Adrenal gland (tissue), 12 donors: ENCODE results near the gene TPM1. TPM values are rescaled to one million over a fixed set of nuclear protein-coding genes. Genes with fewer than 3 reads are reported as not detected.

Source experiments
- DNase-seq, 7 donors: peaks; one replicate each; pipeline ENCODE4 v3.0.0-alpha.2; 2019 to 2020
- H3K27ac ChIP-seq, 5 donors: fragments of 200-600 bp; sonication (generic) in 4 of 5; 1 replicate in 3 of 5; 2 replicates in 2 of 5; pipeline versions ENCODE4 v1.5.1 to v1.8.0; 2016 to 2020; ENCODE audit warnings: mild to moderate bottlenecking in 1 of 5
- H3K27me3 ChIP-seq: fragments of 200-600 bp; 2 replicates; pipeline ENCODE4 v1.8.0; 2021
- H3K36me3 ChIP-seq, 2 donors: fragments of 200-600 bp; replicated peaks in 1 of 2; 1 replicate in 1 of 2; 2 replicates in 1 of 2; pipeline versions ENCODE4 v1.5.1 to v1.8.0; 2018 to 2022
- H3K4me1 ChIP-seq, 2 donors: fragments of 200-600 bp; replicated peaks in 1 of 2; 1 replicate in 1 of 2; 2 replicates in 1 of 2; pipeline versions ENCODE4 v1.5.1 to v1.8.0; 2018 to 2021
- H3K4me3 ChIP-seq, 4 donors: fragments of 200-600 bp; sonication (generic) in 3 of 4; one replicate each; pipeline ENCODE4 v1.5.1; 2016 to 2018
- H3K9me3 ChIP-seq, 3 donors: fragments of 200-600 bp; sonication (generic) in 1 of 3; replicated peaks in 1 of 3; 1 replicate in 2 of 3; 2 replicates in 1 of 3; pipeline versions ENCODE4 v1.5.1 to v1.8.0; 2016 to 2021
- POLR2A ChIP-seq, 2 donors: fragments of 450-650 bp; IDR thresholded peaks; one replicate each; pipeline ENCODE4 v1.6.1; 2017; ENCODE audit warnings: antibody characterized with exemption in 2 of 2, mild to moderate bottlenecking in 2 of 2, moderate library complexity in 1 of 2
- WGBS, 4 donors: extraction: QIAGEN DNeasy Blood & Tissue Kit in 2 of 4; methylation state at CpG; one replicate each; pipeline versions ENCODE4 v1.1.5 to v1.1.7; 2013 to 2017; 5-methylcytosine and 5-hydroxymethylcytosine counted together
- intact Hi-C, 2 donors: fragments of 100-400 bp; cut with DNase I; formaldehyde crosslinking; loops; one replicate each; pipeline versions ENCODE4 v1.14.1 to v1.15.0; 2022 to 2023
- polyA plus RNA-seq, 3 donors: library from polyadenylated mRNA; stranded (reverse); fragments of 200-250 nt in 2 of 3; fragments of 350-450 nt in 1 of 3; fragmentation: Illumina TruSeq in 1 of 3; extraction: RNeasy Lipid Tissue Mini Kit (QIAGEN cat#74804) in 1 of 3; gene quantifications; one replicate each; pipeline ENCODE4 v1.2.3, GENCODE V29; 2013 to 2014
- total RNA-seq, 9 donors: library from RNA; depleted of rRNA in 4 of 9; stranded (reverse); fragments of >200 nt in 4 of 9; fragments of 120-200 nt in 1 of 9; fragmentation: NEBNext Ultra II Directional in 1 of 9; extraction: Animal tissue kit (Norgen Biotek cat#: 25700) in 1 of 9; gene quantifications; one replicate each; pipeline versions ENCODE4 v1.1.0 to v1.2.4, GENCODE V29; 2013 to 2023
- TF ChIP-seq, protein P1 (sequence below), 6 experiments: fragments of 450-650 bp in 4 of 6; fragments of 200-600 bp in 2 of 6; sonication (generic) in 1 of 6; IDR thresholded peaks; 1 replicate in 5 of 6; 2 replicates in 1 of 6; pipeline versions ENCODE4 v1.5.1 to v1.8.0; 2016 to 2021; ENCODE audit warnings: antibody characterized with exemption in 6 of 6, mild to moderate bottlenecking in 2 of 6, moderate library complexity in 1 of 6
- donor health status: healthy with polysubstance abuse.
- donor health status: Bipolar disorder and iron deficiency.
- donor health status: DM: yes; HTN: yes; CAD: no.
- donor health status: DM: no; HTN: no; CAD: no.
- donor health status: DM: no; HTN: no; CAD: no.
- donor health status: DM: yes; HTN: yes; CAD: no.

The TPM1 gene
- total and polyA plus RNA-seq, 12 donors, result 81.8 to 246 (median 167) TPM

DNA sequence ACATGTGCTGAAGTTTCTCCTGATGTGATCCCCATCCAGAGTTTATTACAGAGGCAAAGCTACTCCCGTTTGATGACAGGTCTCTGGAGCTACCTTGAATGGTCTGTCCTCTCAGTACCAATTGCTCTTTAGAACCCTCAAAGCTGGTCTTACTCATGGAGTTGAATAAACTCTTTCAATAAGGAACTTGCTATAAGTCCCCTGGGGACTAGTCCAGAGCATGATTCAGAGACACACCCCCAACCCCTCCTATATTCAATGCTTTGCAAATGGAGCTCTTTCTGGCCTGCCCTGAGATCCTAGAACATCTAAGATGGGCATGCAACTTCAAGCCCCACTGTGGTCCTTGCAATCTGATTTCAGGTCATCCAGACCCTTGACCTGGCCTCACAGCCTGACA, 23.9 kb upstream of the TPM1 start:
- no peak for DNase-seq
- H3K36me3 ChIP-seq, result no peaks in the 10 kb centered on the region
- H3K4me1 ChIP-seq, result peaks cover 4 to 10% of the 10 kb centered on the region in 2 donors
- 87 to 100% (median 96%) methylated on average over 1 of the region's 1 CpG for WGBS, 4 donors
- H3K4me3 ChIP-seq, result no peak overlapping the region
- TF ChIP-seq, protein P1, sequence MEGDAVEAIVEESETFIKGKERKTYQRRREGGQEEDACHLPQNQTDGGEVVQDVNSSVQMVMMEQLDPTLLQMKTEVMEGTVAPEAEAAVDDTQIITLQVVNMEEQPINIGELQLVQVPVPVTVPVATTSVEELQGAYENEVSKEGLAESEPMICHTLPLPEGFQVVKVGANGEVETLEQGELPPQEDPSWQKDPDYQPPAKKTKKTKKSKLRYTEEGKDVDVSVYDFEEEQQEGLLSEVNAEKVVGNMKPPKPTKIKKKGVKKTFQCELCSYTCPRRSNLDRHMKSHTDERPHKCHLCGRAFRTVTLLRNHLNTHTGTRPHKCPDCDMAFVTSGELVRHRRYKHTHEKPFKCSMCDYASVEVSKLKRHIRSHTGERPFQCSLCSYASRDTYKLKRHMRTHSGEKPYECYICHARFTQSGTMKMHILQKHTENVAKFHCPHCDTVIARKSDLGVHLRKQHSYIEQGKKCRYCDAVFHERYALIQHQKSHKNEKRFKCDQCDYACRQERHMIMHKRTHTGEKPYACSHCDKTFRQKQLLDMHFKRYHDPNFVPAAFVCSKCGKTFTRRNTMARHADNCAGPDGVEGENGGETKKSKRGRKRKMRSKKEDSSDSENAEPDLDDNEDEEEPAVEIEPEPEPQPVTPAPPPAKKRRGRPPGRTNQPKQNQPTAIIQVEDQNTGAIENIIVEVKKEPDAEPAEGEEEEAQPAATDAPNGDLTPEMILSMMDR (IDR thresholded peaks at IDR 0.05), result no peak
- TF ChIP-seq POLR2A (IDR thresholded peaks at IDR 0.05), result no peak
- H3K27me3 ChIP-seq, result no peaks in the 10 kb centered on the region
- intact Hi-C loops, result no loop called here
- no peaks in the 10 kb centered on the region for H3K9me3 ChIP-seq
- H3K27ac ChIP-seq, result no peak overlapping the region

DNA sequence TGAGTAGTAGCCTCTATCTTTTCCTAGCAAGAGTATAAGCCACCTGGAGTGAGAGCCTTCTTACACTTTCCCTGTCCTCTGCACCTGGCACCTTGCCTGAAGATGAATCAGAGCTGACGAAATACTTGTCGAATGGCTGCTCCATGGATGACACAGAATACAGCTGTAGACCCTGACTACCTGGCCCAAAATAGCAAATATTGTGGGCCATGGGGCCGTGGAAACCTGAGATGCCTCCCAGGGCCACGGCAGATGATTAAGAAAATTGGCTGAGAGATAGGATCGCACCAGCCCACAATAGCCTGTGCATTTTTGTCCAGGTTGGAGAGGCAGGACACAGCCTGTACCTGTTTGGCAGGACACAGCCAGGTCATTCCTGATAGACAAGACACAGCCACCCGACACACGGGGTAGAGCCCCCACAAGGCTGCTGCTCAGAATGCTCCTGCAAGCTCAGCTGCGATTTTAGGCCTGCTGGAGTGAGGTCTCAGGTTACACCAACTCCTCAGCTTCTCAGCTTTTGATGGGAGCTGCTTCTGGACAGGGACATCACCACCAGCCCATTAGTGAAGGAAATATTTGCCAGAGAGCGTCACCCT, 22.9 kb upstream of the TPM1 start:
- Histone ChIP-seq H3K4me1 (peaks cover 4 to 10% of the 10 kb centered on the region in 2 donors), H3K27me3 (no peaks in the 10 kb centered on the region), H3K4me3 (no peak overlapping the region), H3K27ac (no peak overlapping the region), H3K9me3 (no peaks in the 10 kb centered on the region), H3K36me3 (no peaks in the 10 kb centered on the region)
- peak; percentile 59 to 85 (median 72) for DNase-seq
- WGBS, 4 donors, result 52 to 73% (median 60%) methylated on average over 6 to 9 of the region's 9 CpGs
- TF ChIP-seq POLR2A (IDR thresholded peaks at IDR 0.05), result no peak
- TF ChIP-seq, protein P1 (IDR thresholded peaks at IDR 0.05), result no peak
- intact Hi-C loops, result no loop called here

DNA sequence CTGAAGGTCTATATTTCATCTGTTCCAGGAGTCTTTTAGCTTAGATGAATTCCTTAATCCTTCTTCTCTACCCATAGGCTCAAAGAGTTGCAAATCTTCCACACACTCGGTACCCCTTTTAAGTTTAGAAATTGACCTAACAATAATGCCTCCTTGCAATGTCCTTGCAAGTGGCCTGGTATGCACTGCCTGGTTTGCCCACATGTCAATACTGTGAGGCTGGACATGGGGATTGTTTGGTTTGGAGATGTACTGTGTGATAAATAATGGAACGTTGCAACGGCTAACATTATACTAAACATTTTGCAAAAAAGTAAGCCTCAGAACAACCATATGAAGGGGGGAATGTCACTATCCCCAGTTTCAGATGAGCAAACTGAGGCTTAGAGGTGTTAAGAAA, 22.4 kb upstream of the TPM1 start:
- Histone ChIP-seq H3K4me1 (peaks cover 4 to 10% of the 10 kb centered on the region in 2 donors), H3K27me3 (no peaks in the 10 kb centered on the region), H3K27ac (no peak overlapping the region), H3K36me3 (no peaks in the 10 kb centered on the region), H3K4me3 (no peak overlapping the region), H3K9me3 (no peaks in the 10 kb centered on the region)
- TF ChIP-seq, protein P1 (IDR thresholded peaks at IDR 0.05), result no peak
- TF ChIP-seq POLR2A (IDR thresholded peaks at IDR 0.05), result no peak
- 76 to 92% (median 84%) methylated on average over 3 of the region's 3 CpGs for WGBS, 4 donors
- intact Hi-C loops, result no loop called here
- DNase-seq, result no peak

DNA sequence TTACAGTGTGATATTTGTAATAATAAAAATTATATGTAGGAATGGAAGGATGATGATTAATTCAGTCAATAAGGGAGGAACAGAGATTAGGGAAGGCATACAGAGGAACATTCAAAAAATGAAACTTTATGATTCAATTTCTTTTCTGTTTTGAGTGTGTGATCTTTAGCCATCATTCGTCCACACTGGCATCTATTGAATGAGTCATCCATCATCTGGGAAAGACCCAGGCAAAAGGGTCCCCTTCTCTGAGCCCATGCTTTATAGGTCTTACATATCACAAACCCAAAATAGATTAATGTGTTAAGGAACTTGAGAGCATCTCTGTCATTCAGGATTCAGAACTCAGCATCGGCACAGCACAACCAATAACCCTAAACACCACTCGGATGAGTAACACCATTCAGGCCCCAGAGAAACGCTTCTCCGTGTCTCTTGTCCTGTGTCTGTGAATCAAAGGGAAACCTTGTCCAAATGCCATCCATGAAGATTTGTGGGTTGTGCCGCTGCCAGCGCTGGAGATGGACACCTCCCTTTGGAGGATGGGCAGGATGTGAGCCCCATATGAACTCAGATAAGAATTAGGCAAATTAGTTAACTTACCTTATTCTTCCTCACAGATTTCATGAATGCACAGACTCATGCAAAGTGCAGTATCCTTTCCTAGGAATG, 21.7 kb upstream of the TPM1 start:
- Histone ChIP-seq H3K4me1 (peaks cover 0 to 4% of the 10 kb centered on the region in 2 donors), H3K36me3 (no peaks in the 10 kb centered on the region), H3K4me3 (no peak overlapping the region), H3K27me3 (no peaks in the 10 kb centered on the region), H3K27ac (no peak overlapping the region), H3K9me3 (no peaks in the 10 kb centered on the region)
- intact Hi-C loops, result no loop called here
- no peak for TF ChIP-seq POLR2A (IDR thresholded peaks at IDR 0.05)
- TF ChIP-seq, protein P1 (IDR thresholded peaks at IDR 0.05), result no peak
- 56 to 76% (median 70%) methylated on average over 7 of the region's 7 CpGs for WGBS, 4 donors
- no peak for DNase-seq
